Type B pancreatic cell (in vitro differentiated cells): ENCODE measurements around the gene STX1B. TPM values are rescaled to one million over a fixed set of nuclear protein-coding genes. Genes with fewer than 3 reads are reported as not detected.

Experiments
- DNase-seq: peaks from one replicate; pipeline ENCODE4 v3.0.0; 2021; ENCODE audit warnings: mixed read lengths; ENCODE audit not compliant: unreplicated experiment; ENCODE audit errors: extremely low spot score
- H3K27ac Mint-ChIP-seq: 2 replicates; pipeline ENCODE4 v1.8.0; 2021; ENCODE audit warnings: mild to moderate bottlenecking, mixed read lengths
- H3K27me3 Mint-ChIP-seq: 2 replicates; pipeline ENCODE4 v1.8.0; 2021; ENCODE audit warnings: mixed read lengths
- H3K36me3 Mint-ChIP-seq: 2 replicates; pipeline ENCODE4 v1.8.0; 2021; ENCODE audit warnings: mixed read lengths
- H3K4me1 Mint-ChIP-seq: one replicate; pipeline ENCODE4 v1.8.0; 2021; ENCODE audit warnings: mixed read lengths; ENCODE audit not compliant: unreplicated experiment
- H3K4me3 Mint-ChIP-seq: 2 replicates; pipeline ENCODE4 v1.8.0; 2021; ENCODE audit warnings: mild to moderate bottlenecking, mixed read lengths
- H3K9me3 Mint-ChIP-seq: 2 replicates; pipeline ENCODE4 v1.8.0; 2021; ENCODE audit warnings: mixed read lengths
- total RNA-seq: library from RNA; stranded (reverse); gene quantifications from 2 replicates; pipeline ENCODE4 v1.2.1, GENCODE V29; 2021; ENCODE audit warnings: low replicate concordance
- TF ChIP-seq, protein P1 (sequence below): fragments of 200-600 bp; sonication (generic); conservative IDR thresholded peaks from 2 replicates; pipeline ENCODE4 v1.5.0; 2021; ENCODE audit warnings: antibody characterized with exemption, mild to moderate bottlenecking

STX1B gene
- total RNA-seq, 1 donor from 2014 or later, result 9.9 TPM

DNA sequence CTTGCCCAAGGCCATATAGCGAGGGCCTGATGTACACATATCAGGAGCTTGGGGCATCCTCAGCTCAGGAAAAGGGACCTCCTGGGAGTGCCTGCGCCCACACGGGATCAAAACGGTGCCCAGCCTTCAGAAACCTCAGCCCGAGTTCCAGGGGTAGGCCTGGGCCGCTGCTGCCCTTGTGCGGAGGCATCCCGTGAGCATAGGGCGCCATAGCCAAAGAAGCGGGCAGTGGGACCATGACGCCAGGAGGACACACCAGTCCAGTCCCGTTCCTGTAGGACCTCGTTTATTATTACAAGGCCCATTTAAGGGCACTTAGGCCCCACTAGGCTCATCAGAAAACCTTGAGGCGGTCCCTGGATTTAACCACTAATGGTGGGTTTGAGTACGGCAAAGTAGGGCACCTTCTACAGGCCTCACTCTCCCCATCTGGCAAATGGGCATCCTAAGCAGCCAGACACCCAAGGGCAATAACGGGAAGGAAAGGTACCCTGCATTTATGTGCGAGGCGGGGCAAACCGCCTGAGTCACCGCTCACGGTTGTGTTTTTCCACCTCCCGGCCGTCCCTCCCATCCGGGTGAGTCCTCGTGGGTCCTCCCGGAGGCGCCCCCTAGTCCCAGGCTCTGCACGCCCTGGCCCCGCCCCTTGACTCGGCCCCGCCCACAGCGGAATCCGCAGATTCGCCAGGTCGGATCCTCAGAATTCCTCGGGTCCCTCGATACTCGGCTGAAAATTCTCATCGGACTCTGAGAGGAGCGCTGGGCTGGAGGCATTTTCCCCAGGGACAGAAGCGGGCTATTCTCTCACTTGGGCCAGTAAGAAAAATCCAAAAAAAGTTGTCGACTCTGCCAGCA, 53.6 kb downstream of the STX1B start:
- Mint-ChIP-seq H3K36me3 (peaks cover 5% of the 10 kb centered on the region), H3K27ac (peak overlapping the region; percentile 99), H3K4me1 (peaks cover 10% of the 10 kb centered on the region), H3K27me3 (no peaks in the 10 kb centered on the region), H3K9me3 (no peaks in the 10 kb centered on the region), H3K4me3 (peak overlapping the region; percentile 97)
- peak; percentile 88 for DNase-seq
- TF ChIP-seq, protein P1, sequence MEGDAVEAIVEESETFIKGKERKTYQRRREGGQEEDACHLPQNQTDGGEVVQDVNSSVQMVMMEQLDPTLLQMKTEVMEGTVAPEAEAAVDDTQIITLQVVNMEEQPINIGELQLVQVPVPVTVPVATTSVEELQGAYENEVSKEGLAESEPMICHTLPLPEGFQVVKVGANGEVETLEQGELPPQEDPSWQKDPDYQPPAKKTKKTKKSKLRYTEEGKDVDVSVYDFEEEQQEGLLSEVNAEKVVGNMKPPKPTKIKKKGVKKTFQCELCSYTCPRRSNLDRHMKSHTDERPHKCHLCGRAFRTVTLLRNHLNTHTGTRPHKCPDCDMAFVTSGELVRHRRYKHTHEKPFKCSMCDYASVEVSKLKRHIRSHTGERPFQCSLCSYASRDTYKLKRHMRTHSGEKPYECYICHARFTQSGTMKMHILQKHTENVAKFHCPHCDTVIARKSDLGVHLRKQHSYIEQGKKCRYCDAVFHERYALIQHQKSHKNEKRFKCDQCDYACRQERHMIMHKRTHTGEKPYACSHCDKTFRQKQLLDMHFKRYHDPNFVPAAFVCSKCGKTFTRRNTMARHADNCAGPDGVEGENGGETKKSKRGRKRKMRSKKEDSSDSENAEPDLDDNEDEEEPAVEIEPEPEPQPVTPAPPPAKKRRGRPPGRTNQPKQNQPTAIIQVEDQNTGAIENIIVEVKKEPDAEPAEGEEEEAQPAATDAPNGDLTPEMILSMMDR, result peak; percentile 42

DNA sequence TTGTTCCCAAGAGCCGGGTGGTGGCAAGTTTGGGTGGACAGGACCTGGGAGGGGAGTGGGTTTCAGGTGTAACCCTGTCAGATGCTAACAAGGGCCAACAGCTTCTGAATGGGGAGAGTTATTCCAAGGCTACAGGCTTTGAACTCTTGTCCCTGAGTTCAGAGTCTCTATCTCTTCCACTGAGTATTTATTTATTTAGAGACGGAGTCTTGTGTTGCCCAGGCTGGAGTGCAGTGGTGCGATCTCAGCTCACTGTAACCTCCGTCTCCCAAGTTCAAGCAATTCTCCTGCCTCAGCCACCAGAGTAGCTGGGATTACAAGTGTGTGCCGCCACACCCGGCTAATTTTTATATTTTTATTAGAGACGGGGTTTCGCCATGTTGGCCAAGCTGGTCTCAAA, 55.4 kb downstream of the STX1B start:
- peaks cover 15% of the 10 kb centered on the region for H3K4me1 Mint-ChIP-seq
- H3K4me3 Mint-ChIP-seq, result peak overlapping the region; percentile 36
- no peak overlapping the region for H3K27ac Mint-ChIP-seq

DNA sequence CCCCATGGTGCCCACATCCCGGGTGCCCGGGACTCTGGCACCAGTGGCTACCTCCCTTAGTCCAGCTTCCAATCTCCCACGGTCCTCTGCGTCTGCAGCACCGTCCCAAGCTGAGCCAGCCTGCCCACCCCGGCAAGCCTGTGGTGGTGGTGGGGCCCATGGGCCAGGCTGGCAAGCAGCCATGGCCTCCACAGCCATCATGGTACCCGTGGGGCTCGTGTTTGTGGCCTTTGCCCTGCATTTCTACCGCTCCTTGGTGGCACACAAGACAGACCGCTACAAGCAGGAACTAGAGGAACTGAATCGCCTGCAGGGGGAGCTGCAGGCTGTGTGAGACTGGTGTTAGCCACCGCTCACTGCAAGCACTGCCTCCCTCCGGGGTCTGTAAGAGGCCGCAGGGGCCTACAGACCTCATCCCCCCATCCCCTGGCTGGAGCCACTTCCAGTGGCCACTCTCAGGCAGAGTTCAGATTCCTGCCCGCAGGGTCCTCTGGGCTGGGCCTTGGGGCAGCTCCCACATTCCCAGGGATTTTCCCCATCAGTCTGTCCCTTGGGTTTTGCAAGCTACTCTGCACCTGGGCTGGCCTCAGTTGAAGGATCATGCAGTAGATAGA, 56.8 kb downstream of the STX1B start:
- H3K36me3 Mint-ChIP-seq, result no peaks in the 10 kb centered on the region
- no peaks in the 10 kb centered on the region for H3K9me3 Mint-ChIP-seq
- H3K27ac Mint-ChIP-seq, result peak overlapping the region; percentile 59
- peaks cover 15% of the 10 kb centered on the region for H3K4me1 Mint-ChIP-seq
- no peaks in the 10 kb centered on the region for H3K27me3 Mint-ChIP-seq
- TF ChIP-seq, protein P1, result peak; percentile 89
- DNase-seq, result peak; percentile 83
- H3K4me3 Mint-ChIP-seq, result peak overlapping the region; percentile 41

More for the DNA sequence above, 55.4 kb downstream of the STX1B start:
- Mint-ChIP-seq H3K27me3 (no peaks in the 10 kb centered on the region), H3K9me3 (no peaks in the 10 kb centered on the region), H3K36me3 (peaks cover under 1% of the 10 kb centered on the region)
- TF ChIP-seq, protein P1, result no peak
- DNase-seq, result no peak

DNA sequence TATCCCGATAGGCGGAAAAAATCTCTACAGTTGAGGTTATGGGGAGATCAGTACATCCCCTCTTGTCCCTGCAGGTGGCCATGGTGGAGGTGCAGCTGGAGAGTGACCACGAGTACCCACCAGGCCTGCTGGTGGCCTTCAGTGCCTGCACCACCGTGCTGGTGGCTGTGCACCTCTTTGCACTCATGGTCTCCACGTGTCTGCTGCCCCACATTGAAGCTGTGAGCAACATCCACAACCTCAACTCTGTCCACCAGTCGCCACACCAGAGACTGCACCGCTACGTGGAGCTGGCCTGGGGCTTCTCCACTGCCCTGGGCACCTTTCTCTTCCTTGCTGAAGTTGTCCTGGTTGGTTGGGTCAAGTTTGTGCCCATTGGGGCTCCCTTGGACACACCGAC, 57.3 kb downstream of the STX1B start:
- Mint-ChIP-seq H3K27ac (no peak overlapping the region), H3K4me1 (peaks cover 16% of the 10 kb centered on the region), H3K9me3 (no peaks in the 10 kb centered on the region), H3K4me3 (no peak overlapping the region), H3K36me3 (no peaks in the 10 kb centered on the region), H3K27me3 (no peaks in the 10 kb centered on the region)
- DNase-seq, result no peak
- TF ChIP-seq, protein P1, result no peak

DNA sequence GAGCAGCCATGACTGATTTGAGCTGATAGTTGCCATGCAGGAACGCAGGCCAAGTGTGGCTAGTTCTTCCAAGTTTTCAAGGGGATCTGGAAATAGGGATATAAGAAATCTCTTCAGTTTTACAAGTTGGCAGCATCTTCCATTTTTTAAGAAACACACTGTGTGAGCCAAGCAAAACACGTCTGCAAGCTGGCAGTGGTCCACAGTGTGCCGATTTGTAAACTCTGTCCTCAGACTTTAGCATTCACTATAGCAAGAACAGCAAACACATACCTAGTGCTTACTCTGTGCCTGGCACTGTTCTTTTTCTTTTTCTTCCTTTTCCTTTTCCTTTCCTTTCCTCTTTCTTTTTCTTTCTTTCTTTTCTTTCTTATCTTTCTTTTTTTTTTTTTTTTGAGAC, 58.7 kb downstream of the STX1B start:
- no peaks in the 10 kb centered on the region for H3K9me3 Mint-ChIP-seq
- TF ChIP-seq, protein P1, result no peak
- no peaks in the 10 kb centered on the region for H3K27me3 Mint-ChIP-seq
- no peak overlapping the region for H3K27ac Mint-ChIP-seq
- H3K4me3 Mint-ChIP-seq, result peak overlapping the region; percentile 68
- no peaks in the 10 kb centered on the region for H3K36me3 Mint-ChIP-seq
- no peak for DNase-seq
- peaks cover 19% of the 10 kb centered on the region for H3K4me1 Mint-ChIP-seq
